GM19023 (cell line): Measurements from ENCODE around the gene C17orf78.
"Not testable (repeated sequence)": the region's sequence is repeated elsewhere in the genome, so short reads cannot be mapped to it uniquely, and the experiment has no call there.

Experiments used
- ATAC-seq: cut with Tn5 transposase; IDR thresholded peaks from one replicate; pipeline ENCODE4 v1.9.1; 2021; ENCODE audit warnings: mild to moderate bottlenecking, moderate library complexity; ENCODE audit not compliant: unreplicated experiment

Gene C17orf78

GRCh38 chr17:37385474-37385990 lies 9.7 kb downstream of the C17orf78 start:
- no peak for ATAC-seq

- ATAC-seq = no peak
Measured at GRCh38 chr17:37386462-37386861, 10.7 kb downstream of the C17orf78 start.

GRCh38 chr17:37388266-37388665 lies 12.5 kb downstream of the C17orf78 start:
- ATAC-seq = no peak

- no peak for ATAC-seq
Measured at GRCh38 chr17:37389160-37389559, 13.4 kb downstream of the C17orf78 start.

GRCh38 chr17:37391146-37391545 lies 15.4 kb downstream of the C17orf78 start:
- no peak for ATAC-seq

GRCh38 chr17:37392024-37392590 lies 16.3 kb downstream of the C17orf78 start:
- ATAC-seq = no peak

GRCh38 chr17:37393352-37393751 lies 17.6 kb downstream of the C17orf78 start:
- ATAC-seq = no peak

- ATAC-seq = no peak
Measured at GRCh38 chr17:37399265-37399803, 23.5 kb downstream of the C17orf78 start.

- ATAC-seq = no peak
Measured at GRCh38 chr17:37400505-37400904, 24.7 kb downstream of the C17orf78 start.

GRCh38 chr17:37405522-37405921 lies 29.7 kb downstream of the C17orf78 start:
- ATAC-seq = not testable (repeated sequence)

- ATAC-seq = peak; percentile 29
Measured at GRCh38 chr17:37405955-37406634, 30.3 kb downstream of the C17orf78 start.

- peak; percentile 83 for ATAC-seq
Measured at GRCh38 chr17:37406635-37407461, 31.1 kb downstream of the C17orf78 start, which contains the start of the genes ACACA and TADA2A. Gene ACACA, minus strand, starts transcription at chr17:37406836. Its CDS starts 537 bp downstream, at chr17:37406299. Gene TADA2A, plus strand, starts transcription at chr17:37406886. Its CDS starts 4,480 bp downstream, at chr17:37411366.

- not testable (repeated sequence) for ATAC-seq
Measured at GRCh38 chr17:37408145-37408479, 32.3 kb downstream of the C17orf78 start.

- ATAC-seq = no peak
Measured at GRCh38 chr17:37410357-37410756, 34.6 kb downstream of the C17orf78 start.

- no peak for ATAC-seq
Measured at GRCh38 chr17:37413875-37414519, 38.2 kb downstream of the C17orf78 start.

GRCh38 chr17:37417852-37418251 lies 42.1 kb downstream of the C17orf78 start:
- no peak for ATAC-seq

- no peak for ATAC-seq
Measured at GRCh38 chr17:37422971-37423625, 47.3 kb downstream of the C17orf78 start.

GRCh38 chr17:37425268-37425667 lies 49.5 kb downstream of the C17orf78 start:
- no peak for ATAC-seq

- ATAC-seq = no peak
Measured at GRCh38 chr17:37429039-37429438, 53.3 kb downstream of the C17orf78 start.

- ATAC-seq = no peak
Measured at GRCh38 chr17:37429453-37429852, 53.7 kb downstream of the C17orf78 start.
